AG04450 (cell line): ENCODE results near the gene BRD7. TPM values are rescaled to one million over a fixed set of nuclear protein-coding genes. Genes with fewer than 3 reads are reported as not detected.

Experiments
- CTCF ChIA-PET: fragments of 300-600, 350-600 bp; formaldehyde crosslinking; extraction: SDS; loops from one replicate; lab custom pipeline; 2022; ENCODE audit warnings: antibody characterized with exemption, inconsistent platforms; lab: Charles Lee
- POLR2A ChIA-PET: fragments of 350-600 bp; formaldehyde crosslinking; extraction: SDS; loops from one replicate; lab custom pipeline; 2021; ENCODE audit warnings: antibody characterized with exemption, inconsistent platforms; lab: Yijun Ruan, JAX
- DNase-seq: peaks from one replicate; pipeline ENCODE4 v3.0.0-alpha.2; 2011; ENCODE audit warnings: low read depth, low spot score
- H3K27ac ChIP-seq: one replicate; pipeline ENCODE4 v1.5.1; 2012; ENCODE audit warnings: low read depth, low read length, control low read depth
- H3K27me3 ChIP-seq: one replicate; pipeline ENCODE4 v1.6.0; 2012; ENCODE audit warnings: low read length; ENCODE audit not compliant: control insufficient read depth, insufficient read depth
- H3K4me3 ChIP-seq: 2 replicates; pipeline ENCODE4 v1.5.1; 2011; ENCODE audit warnings: mild to moderate bottlenecking, low read depth, low read length, control low read depth
- H3K9me3 ChIP-seq: 2 replicates; pipeline ENCODE4 v1.5.1; 2012; ENCODE audit warnings: low read length; ENCODE audit not compliant: control insufficient read depth, insufficient read depth
- CTCF ChIP-seq: IDR thresholded peaks from 2 replicates; pipeline ENCODE4 v1.5.1; 2011; ENCODE audit warnings: low read depth, low read length, control low read depth, inconsistent platforms
- polyA plus RNA-seq: library from polyadenylated mRNA; depleted of rRNA; stranded (reverse); fragments of >200 nt; gene quantifications from 2 replicates; pipeline ENCODE4 v1.2.3, GENCODE V29; 2011

Gene BRD7
- polyA plus RNA-seq, 1 experiment, result 69.2 TPM

GRCh38 chr16:50311134-50311528 is 57.7 kb downstream of the BRD7 start:
- ChIA-PET POLR2A (no interaction called here), CTCF (no interaction called here)
- DNase-seq, result no peak
- no peaks in the 10 kb centered on the region for H3K27me3 ChIP-seq
- no peak overlapping the region for H3K27ac ChIP-seq
- TF ChIP-seq CTCF, result no peak
- H3K9me3 ChIP-seq, result peaks cover 7% of the 10 kb centered on the region; the same call in 1 of the 2 replicates
- H3K4me3 ChIP-seq, result no peak overlapping the region

DNA sequence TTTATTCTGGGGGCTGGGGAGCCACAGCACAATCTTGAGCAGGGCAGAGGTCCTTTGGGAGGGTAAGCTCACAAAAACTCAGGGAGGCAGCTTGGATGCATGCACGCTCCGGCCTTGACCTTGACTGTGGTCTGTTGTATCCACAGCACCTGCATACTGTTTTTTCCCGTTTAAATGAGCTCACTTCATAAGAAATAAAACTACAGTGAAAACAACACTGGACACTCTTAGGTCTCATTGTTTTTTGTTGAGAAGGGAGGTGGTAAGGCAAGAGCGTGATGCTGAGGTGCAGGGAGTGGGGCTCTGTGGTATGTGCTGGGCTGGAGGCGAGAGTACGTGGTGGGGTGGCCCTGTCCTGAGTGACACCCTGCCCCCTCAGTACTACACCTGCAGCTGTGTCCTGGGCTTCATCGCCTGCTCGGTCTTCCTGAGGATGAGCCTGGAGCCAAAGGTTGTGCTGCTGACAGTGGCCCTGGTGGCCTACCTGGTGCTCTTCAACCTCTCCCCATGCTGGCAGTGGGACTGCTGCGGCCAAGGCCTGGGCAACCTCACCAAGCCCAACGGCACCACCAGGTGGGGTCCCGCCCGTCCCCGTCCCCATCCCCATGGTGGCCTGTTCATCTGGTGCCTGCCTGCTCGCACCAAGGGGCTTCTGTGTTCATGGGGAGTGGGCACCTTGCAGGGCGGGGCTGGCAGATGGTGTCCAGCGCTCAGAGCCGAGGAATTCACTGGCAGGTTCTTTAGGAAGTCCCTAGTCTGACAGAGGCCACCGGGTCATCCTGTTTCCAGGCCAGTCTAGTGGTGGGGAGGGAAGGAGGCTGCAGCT is 58.3 kb downstream of the BRD7 start:
- ChIA-PET POLR2A (no interaction called here), CTCF (interaction anchor here (0.6 to 1.0 kb wide), 3 partner anchors 17 to 97 kb away, joined by 3 read pairs; no protein-coding TSS in a partner anchor)
- no peak for DNase-seq
- no peak overlapping the region for H3K4me3 ChIP-seq
- no peak overlapping the region for H3K27ac ChIP-seq
- H3K9me3 ChIP-seq, result peaks cover 7% of the 10 kb centered on the region; the same call in 1 of the 2 replicates
- no peaks in the 10 kb centered on the region for H3K27me3 ChIP-seq
- no peak for TF ChIP-seq CTCF

DNA sequence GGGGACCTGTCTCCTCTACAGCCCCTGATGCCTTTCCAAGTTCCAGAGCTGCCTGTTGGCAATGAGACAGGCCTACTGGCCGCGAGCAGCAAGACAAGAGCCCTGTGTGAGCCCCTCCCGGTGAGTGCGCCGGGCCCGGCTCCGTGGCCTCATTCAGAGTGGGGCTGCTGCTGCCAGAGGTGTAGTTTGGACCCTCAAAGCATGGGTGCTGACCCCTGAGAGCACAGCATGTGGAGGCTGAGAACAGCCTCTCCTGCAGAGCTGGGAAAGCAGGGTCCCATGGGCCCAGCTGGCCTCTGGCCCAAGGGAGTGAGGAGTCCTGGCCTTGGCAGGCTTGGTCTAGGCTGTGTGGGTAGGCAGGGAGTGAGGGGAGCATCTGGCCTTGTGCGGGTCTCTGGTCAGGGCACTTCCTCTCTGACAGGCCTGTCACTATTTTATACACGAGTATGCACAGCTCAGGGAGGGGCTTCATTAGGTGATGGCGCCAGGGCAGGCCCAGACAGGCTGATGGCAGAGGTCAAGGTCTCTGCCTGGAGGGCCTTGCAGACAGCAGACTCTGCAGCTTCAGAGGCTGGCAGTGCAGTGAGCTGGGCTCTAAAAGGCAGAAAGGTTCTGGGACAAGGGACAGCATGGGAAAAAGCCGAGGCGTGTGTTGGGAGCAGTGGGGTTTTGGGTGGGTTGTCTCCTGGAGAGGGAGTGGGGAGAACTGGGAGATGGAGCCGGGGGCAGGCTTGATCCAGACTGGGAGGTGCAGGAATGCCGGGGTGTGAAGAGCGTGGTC is 59.1 kb downstream of the BRD7 start:
- H3K27me3 ChIP-seq, result no peaks in the 10 kb centered on the region
- H3K9me3 ChIP-seq, result peaks cover 7% of the 10 kb centered on the region; the same call in 1 of the 2 replicates
- POLR2A ChIA-PET, result interaction anchor here (0.5 kb wide), 1 partner anchor 23 kb away, joined by 3 read pairs; no protein-coding TSS in a partner anchor
- no peak for DNase-seq
- CTCF ChIA-PET, result interaction anchor here (0.9 to 1.0 kb wide), 2 partner anchors 18 to 46 kb away, joined by 3 read pairs; no protein-coding TSS in a partner anchor
- TF ChIP-seq CTCF, result no peak
- H3K27ac ChIP-seq, result no peak overlapping the region
- H3K4me3 ChIP-seq, result no peak overlapping the region

DNA sequence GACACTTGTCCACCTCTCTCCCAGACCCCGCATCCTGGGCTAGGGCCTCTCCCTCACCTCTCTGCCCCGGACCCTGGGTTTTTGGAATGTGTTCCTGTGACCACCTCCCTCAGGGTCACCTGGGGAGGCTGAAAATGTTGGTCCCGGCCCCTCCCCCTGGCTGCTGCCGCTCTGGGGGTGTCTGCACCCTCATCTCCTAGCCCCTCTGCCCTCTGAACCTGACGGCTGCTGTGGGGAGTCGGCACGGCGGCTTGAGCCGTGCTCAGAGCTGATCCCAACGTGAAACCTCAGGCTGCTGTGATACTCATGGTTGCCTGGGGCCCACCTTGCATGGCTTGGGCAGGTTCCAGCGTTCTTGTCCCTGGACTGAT is 59.6 kb downstream of the BRD7 start:
- Histone ChIP-seq H3K9me3 (peaks cover 7% of the 10 kb centered on the region; the same call in 1 of the 2 replicates), H3K4me3 (no peak overlapping the region), H3K27me3 (no peaks in the 10 kb centered on the region), H3K27ac (no peak overlapping the region)
- CTCF ChIA-PET, result no interaction called here
- TF ChIP-seq CTCF, result no peak
- DNase-seq, result no peak
- POLR2A ChIA-PET, result no interaction called here
